ENCODE measurements around the gene CAPZA1. TPM values are rescaled to one million over a fixed set of nuclear protein-coding genes. Genes with fewer than 3 reads are reported as not detected.

The CAPZA1 gene
- total and polyA plus RNA-seq, 2 donors (not counting 1 experiment from before 2014, with no cell fraction given), result 201 to 262 TPM

DNA sequence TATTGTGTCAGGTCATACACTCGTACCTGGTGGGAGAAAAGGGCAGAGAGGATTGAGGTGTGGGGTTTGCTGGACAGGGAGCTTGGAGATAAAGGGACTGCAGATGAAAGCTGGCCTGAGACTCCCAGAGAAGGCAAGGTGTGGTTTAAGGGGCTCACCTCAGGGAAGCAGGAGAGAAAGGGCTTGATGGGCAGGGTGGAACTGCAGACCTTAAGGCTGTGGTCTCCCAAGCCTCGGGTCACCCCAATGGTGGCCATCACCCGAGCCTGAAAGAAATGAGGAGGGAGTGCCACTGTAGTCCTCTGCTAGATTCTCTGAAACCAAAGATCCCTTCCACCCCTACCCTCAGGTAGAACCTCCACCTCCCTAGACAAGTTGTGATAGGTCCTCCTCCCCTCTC is 91.0 kb downstream of the CAPZA1 start:
- Histone ChIP-seq H3K4me1 (ENCODE audit: control insufficient read depth, extremely low read depth, insufficient read depth, low read length) (peaks cover 3% of the 10 kb centered on the region), H4K20me1 (ENCODE audit: control insufficient read depth, extremely low read depth, insufficient read depth, low read length) (no peaks in the 10 kb centered on the region), H3K36me3 (ENCODE audit: control insufficient read depth, insufficient read depth, low read length) (no peaks in the 10 kb centered on the region), H3K79me2 (ENCODE audit: control insufficient read depth, insufficient read depth, low read length) (peaks cover 12% of the 10 kb centered on the region), H3K27me3 (ENCODE audit: control insufficient read depth, insufficient read depth, low read length) (peaks cover 6% of the 10 kb centered on the region), H3K9ac (ENCODE audit: insufficient read depth, low read length) (no peak overlapping the region), H2AFZ (ENCODE audit: low read length) (no peak overlapping the region), H3K4me3 (replicated peaks in 1 of 4; ENCODE audit: control extremely low read depth in 1 of 4, insufficient read depth in 1 of 4, low read depth in 3 of 4, low read length in 4 of 4) (no peak overlapping the region), H3K4me2 (ENCODE audit: extremely low read depth, insufficient read depth, low read length) (no peak overlapping the region), H3K27ac (ENCODE audit: insufficient read depth, low read length) (no peak overlapping the region), H3K9me3 (ENCODE audit: control insufficient read depth, insufficient read depth, low read depth, low read length) (no peaks in the 10 kb centered on the region)
- no peak for TF ChIP-seq EZH2 (IDR thresholded peaks at IDR 0.05; ENCODE audit: low read length, missing control alignments)
- TF ChIP-seq, protein P1, sequence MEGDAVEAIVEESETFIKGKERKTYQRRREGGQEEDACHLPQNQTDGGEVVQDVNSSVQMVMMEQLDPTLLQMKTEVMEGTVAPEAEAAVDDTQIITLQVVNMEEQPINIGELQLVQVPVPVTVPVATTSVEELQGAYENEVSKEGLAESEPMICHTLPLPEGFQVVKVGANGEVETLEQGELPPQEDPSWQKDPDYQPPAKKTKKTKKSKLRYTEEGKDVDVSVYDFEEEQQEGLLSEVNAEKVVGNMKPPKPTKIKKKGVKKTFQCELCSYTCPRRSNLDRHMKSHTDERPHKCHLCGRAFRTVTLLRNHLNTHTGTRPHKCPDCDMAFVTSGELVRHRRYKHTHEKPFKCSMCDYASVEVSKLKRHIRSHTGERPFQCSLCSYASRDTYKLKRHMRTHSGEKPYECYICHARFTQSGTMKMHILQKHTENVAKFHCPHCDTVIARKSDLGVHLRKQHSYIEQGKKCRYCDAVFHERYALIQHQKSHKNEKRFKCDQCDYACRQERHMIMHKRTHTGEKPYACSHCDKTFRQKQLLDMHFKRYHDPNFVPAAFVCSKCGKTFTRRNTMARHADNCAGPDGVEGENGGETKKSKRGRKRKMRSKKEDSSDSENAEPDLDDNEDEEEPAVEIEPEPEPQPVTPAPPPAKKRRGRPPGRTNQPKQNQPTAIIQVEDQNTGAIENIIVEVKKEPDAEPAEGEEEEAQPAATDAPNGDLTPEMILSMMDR (conservative IDR thresholded peaks at IDR 0.05 in 1 of 2, IDR thresholded peaks at IDR 0.05 in 1 of 2; ENCODE audit: low read depth in 1 of 2, low read length in 2 of 2), result no peak
- no peak for DNase-seq (ENCODE audit: low read depth in 2 of 2)

DNA sequence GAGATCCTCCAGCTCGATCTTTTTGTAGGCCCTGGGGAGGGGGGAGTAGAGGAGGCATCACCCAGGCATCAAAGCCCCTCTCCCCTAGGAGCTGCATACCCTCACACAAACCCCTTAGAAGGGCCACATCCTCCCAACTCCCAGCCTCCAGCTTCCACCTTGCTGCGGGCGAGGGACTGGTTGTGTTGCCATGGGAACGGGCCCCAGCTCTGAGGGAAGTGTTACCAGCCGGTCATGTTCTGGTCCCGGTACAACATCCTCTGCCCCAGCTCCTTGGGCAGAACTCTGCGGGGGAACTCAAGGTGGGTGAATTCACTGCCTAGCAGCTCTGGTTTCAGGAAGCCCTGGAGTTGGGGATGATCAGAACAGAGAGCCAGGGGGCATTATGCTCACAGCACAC is 91.4 kb downstream of the CAPZA1 start:
- DNase-seq (ENCODE audit: low read depth in 2 of 2), result no peak
- Histone ChIP-seq H3K9ac (ENCODE audit: insufficient read depth, low read length) (no peak overlapping the region), H3K4me2 (ENCODE audit: extremely low read depth, insufficient read depth, low read length) (no peak overlapping the region), H3K79me2 (ENCODE audit: control insufficient read depth, insufficient read depth, low read length) (peaks cover 7% of the 10 kb centered on the region), H3K27me3 (ENCODE audit: control insufficient read depth, insufficient read depth, low read length) (peaks cover 6% of the 10 kb centered on the region), H3K9me3 (ENCODE audit: control insufficient read depth, insufficient read depth, low read depth, low read length) (no peaks in the 10 kb centered on the region), H3K4me3 (replicated peaks in 1 of 4; ENCODE audit: control extremely low read depth in 1 of 4, insufficient read depth in 1 of 4, low read depth in 3 of 4, low read length in 4 of 4) (no peak overlapping the region), H3K4me1 (ENCODE audit: control insufficient read depth, extremely low read depth, insufficient read depth, low read length) (peaks cover 5% of the 10 kb centered on the region), H4K20me1 (ENCODE audit: control insufficient read depth, extremely low read depth, insufficient read depth, low read length) (no peaks in the 10 kb centered on the region), H2AFZ (ENCODE audit: low read length) (no peak overlapping the region), H3K36me3 (ENCODE audit: control insufficient read depth, insufficient read depth, low read length) (no peaks in the 10 kb centered on the region), H3K27ac (ENCODE audit: insufficient read depth, low read length) (no peak overlapping the region)
- TF ChIP-seq, protein P1 (conservative IDR thresholded peaks at IDR 0.05 in 1 of 2, IDR thresholded peaks at IDR 0.05 in 1 of 2; ENCODE audit: low read depth in 1 of 2, low read length in 2 of 2), result no peak
- no peak for TF ChIP-seq EZH2 (IDR thresholded peaks at IDR 0.05; ENCODE audit: low read length, missing control alignments)

DNA sequence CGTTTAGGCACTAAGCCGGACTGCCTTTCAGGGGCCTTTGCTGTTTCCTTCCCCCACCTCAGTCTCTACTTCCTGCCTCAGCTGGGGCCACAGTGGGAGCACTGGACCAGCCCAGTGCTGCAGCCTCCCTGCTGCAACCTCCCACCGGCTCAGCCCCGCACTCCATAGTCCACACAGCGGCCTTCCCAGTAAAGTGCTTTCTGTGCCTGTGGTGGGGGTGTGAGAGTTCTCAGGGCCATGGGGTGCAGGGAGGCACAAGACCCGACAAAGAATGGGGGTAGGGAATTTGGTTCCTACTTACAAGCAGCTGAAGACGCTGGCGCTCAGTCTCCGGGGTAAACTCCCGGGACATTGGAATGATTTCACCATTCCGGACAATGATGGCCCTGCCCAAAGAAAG is 92.0 kb downstream of the CAPZA1 start:
- Histone ChIP-seq H3K27me3 (ENCODE audit: control insufficient read depth, insufficient read depth, low read length) (peaks cover 6% of the 10 kb centered on the region), H2AFZ (ENCODE audit: low read length) (no peak overlapping the region), H3K9me3 (ENCODE audit: control insufficient read depth, insufficient read depth, low read depth, low read length) (no peaks in the 10 kb centered on the region), H3K27ac (ENCODE audit: insufficient read depth, low read length) (no peak overlapping the region), H4K20me1 (ENCODE audit: control insufficient read depth, extremely low read depth, insufficient read depth, low read length) (no peaks in the 10 kb centered on the region), H3K9ac (ENCODE audit: insufficient read depth, low read length) (no peak overlapping the region), H3K36me3 (ENCODE audit: control insufficient read depth, insufficient read depth, low read length) (no peaks in the 10 kb centered on the region), H3K79me2 (ENCODE audit: control insufficient read depth, insufficient read depth, low read length) (peaks cover 2% of the 10 kb centered on the region), H3K4me3 (replicated peaks in 1 of 4; ENCODE audit: control extremely low read depth in 1 of 4, insufficient read depth in 1 of 4, low read depth in 3 of 4, low read length in 4 of 4) (no peak overlapping the region), H3K4me2 (ENCODE audit: extremely low read depth, insufficient read depth, low read length) (no peak overlapping the region), H3K4me1 (ENCODE audit: control insufficient read depth, extremely low read depth, insufficient read depth, low read length) (peaks cover 5% of the 10 kb centered on the region)
- TF ChIP-seq, protein P1 (conservative IDR thresholded peaks at IDR 0.05 in 1 of 2, IDR thresholded peaks at IDR 0.05 in 1 of 2; ENCODE audit: low read depth in 1 of 2, low read length in 2 of 2), result no peak
- TF ChIP-seq EZH2 (IDR thresholded peaks at IDR 0.05; ENCODE audit: low read length, missing control alignments), result no peak
- DNase-seq (ENCODE audit: low read depth in 2 of 2), result no peak
